HG03280 (cell line): ENCODE results near the gene GTF2I.
"Not testable (repeated sequence)": the region's sequence is repeated elsewhere in the genome, so short reads cannot be mapped to it uniquely, and the experiment has no call there.

Experiments
- ATAC-seq: cut with Tn5 transposase; IDR thresholded peaks from one replicate; pipeline ENCODE4 v1.9.1; 2021; ENCODE audit warnings: mild to moderate bottlenecking, moderate library complexity; ENCODE audit not compliant: unreplicated experiment

Gene GTF2I

GRCh38 chr7:74657692-74658177 lies at the start of gene GTF2I:
GTF2I (plus strand) TSS chr7:74657718; CDS start chr7:74689129, 31,411 bp downstream.
- ATAC-seq: peak; percentile 19

GRCh38 chr7:74612015-74612829 lies 45.3 kb upstream of the GTF2I start:
- ATAC-seq: no peak

- ATAC-seq: no peak
Measured at GRCh38 chr7:74615933-74616780, 41.4 kb upstream of the GTF2I start.

- ATAC-seq: no peak
Measured at GRCh38 chr7:74617180-74617744, 40.3 kb upstream of the GTF2I start.

GRCh38 chr7:74619235-74619860 lies 38.2 kb upstream of the GTF2I start:
- no peak for ATAC-seq

GRCh38 chr7:74622228-74622749 lies 35.2 kb upstream of the GTF2I start:
- ATAC-seq: no peak

- no peak for ATAC-seq
Measured at GRCh38 chr7:74623135-74623534, 34.4 kb upstream of the GTF2I start.

- no peak for ATAC-seq
Measured at GRCh38 chr7:74625446-74625845, 32.1 kb upstream of the GTF2I start.

GRCh38 chr7:74627661-74628411 lies 29.7 kb upstream of the GTF2I start:
- ATAC-seq: no peak

- ATAC-seq: no peak
Measured at GRCh38 chr7:74632505-74632904, 25.0 kb upstream of the GTF2I start.

- ATAC-seq: no peak
Measured at GRCh38 chr7:74633451-74633921, 24.0 kb upstream of the GTF2I start.

GRCh38 chr7:74637745-74638144 lies 19.8 kb upstream of the GTF2I start:
- no peak for ATAC-seq

GRCh38 chr7:74650055-74650454 lies 7.5 kb upstream of the GTF2I start:
- peak; percentile 85 for ATAC-seq

GRCh38 chr7:74650493-74651132 lies 6.9 kb upstream of the GTF2I start:
- ATAC-seq: not testable (repeated sequence)

GRCh38 chr7:74651133-74651504 lies 6.4 kb upstream of the GTF2I start:
- ATAC-seq: not testable (repeated sequence)

- ATAC-seq: no peak
Measured at GRCh38 chr7:74653686-74654181, 3.8 kb upstream of the GTF2I start.

GRCh38 chr7:74654811-74655210 lies 2.7 kb upstream of the GTF2I start:
- ATAC-seq: no peak

GRCh38 chr7:74655324-74655723 lies 2.2 kb upstream of the GTF2I start:
- no peak for ATAC-seq

GRCh38 chr7:74655768-74656440 lies 1.6 kb upstream of the GTF2I start:
- no peak for ATAC-seq
